Ureter (tissue), 1 donor: ENCODE results near the gene CD40. TPM values are rescaled to one million over a fixed set of nuclear protein-coding genes. Genes with fewer than 3 reads are reported as not detected.

Source experiments
- DNase-seq: peaks from one replicate; pipeline ENCODE4 v3.0.0-alpha.2; 2020; ENCODE audit warnings: low spot score
- total RNA-seq: library from RNA; stranded (reverse); gene quantifications from one replicate; pipeline ENCODE4 v1.2.4, GENCODE V29; 2023
- donor health status: DM: yes; HTN: yes; CAD: no.

CD40 gene
- total RNA-seq, 1 donor from 2014 or later: 29.0 TPM

DNA sequence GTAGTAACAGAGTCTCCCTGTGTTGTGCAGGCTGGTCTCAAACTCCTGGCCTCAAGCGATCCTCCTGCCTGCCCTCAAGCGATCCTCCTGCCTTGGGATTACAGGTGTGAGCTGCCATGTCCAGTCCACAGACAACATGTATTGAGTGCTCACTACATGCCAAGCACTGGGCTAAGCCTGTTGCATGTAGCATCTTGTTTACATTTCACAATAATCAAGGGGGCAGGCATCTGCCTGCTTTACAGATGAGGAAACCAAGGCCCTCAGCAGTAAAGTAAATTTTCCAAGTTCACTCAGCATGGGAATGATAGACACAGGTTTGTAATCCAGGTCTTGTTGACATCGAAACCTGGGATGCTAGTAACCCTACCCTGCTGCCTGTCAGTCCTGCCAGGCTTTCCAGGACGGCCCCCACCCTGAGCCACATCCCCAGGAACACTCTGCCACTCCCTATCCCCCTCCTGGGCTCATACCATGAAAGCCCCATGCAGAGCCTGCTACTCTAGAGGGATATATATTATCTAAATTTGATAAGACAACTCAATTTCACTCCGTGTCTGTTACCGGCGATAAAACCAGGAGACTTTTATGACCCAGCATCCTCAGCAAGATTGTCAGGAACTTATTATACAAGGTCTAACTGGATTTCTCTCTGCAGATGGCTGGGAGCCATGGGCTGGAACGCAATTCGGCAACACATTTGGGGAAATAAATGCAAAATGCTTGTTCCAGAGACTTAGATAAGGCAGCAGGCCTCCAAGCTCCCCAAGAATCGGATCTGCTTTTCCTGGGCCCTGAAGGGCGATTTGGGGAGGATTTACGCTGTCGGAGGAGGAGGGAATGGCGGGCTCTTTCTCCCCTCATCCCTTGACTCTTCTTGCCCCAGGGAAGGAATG lies 30.4 kb downstream of the CD40 start:
- DNase-seq: no peak

DNA sequence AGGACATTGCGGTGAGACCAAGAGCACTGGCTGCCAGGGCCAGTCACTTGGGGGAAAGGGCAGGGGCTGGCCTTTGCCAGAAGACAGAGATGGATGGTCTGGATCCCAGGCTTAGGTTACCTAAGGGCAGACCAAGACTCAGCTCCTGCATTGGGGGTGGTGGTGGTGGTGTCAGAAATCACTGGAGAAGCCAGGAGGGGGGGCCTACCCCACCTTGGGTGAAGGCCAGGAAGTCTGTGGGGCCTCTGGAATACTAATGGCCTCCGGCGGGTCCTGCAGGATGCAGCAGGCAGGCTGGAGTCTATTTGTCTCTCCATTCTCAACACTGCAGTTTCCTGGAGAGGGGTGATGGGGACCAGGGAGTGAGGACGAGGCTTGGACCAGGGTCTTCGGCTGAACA lies 32.8 kb downstream of the CD40 start:
- no peak for DNase-seq

DNA sequence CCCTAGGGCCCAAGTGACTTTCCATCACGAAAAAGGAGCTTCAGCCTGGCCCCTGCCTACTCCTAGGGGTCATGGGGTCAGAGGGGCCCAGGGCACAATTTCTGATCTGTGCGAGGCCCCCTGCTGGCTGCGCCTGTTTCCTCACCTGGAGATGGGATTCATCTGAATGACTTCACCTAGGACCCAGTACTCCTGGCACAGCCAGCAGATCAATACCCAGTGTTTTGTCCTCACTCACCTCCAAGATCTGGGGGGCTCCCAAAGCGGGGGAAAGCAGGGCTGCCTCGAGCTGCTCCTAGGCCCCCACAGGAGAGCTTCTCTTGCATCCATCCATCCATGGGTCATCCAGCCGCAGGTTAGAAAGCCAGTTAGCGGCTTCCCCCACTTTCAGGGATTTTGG lies 33.8 kb downstream of the CD40 start:
- DNase-seq: no peak

- DNase-seq: no peak
Measured at GRCh38 chr20:46152824-46153586, 34.9 kb downstream of the CD40 start.

DNA sequence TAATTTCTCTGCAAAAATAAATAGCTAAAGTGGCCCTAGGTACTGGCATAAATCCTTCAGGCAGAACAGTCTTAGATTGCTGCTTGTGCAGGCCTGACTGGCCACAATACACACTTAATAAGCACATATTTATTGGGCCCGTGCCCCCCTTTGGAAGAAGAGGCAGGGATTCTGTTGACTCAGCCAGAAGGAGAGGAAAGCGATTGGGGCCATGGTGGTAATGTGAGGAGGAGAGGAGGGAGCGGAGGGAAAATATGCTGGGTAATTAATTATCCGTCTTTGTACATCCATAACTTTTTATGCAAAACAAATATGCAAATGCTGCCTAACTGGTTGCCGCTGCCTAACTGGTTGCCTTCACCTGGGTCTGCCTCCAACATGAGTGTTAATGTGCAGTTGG lies 36.2 kb downstream of the CD40 start:
- DNase-seq: no peak

GRCh38 chr20:46154796-46155195 lies 36.7 kb downstream of the CD40 start:
- DNase-seq: no peak

DNA sequence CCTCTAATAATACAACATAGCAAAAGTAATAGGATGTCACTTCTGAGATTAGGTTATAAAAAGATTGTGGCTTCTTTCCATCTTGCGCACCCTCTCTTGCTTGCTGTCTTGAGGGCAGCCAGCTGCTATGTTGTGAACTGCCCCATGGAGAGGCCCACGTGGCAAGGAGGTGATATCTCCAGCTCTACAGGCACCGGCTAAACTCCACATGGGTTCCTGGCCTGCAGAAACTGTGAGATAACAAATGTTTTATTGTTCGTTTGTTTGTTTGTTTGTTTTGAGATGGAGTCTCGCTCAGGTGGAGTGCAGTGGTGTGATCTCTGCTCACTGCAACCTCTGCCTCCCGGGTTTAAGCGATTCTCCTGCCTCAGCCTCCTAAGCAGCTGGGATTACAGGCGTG lies 38.0 kb downstream of the CD40 start:
- no peak for DNase-seq

- DNase-seq: no peak
Measured at GRCh38 chr20:46157076-46157592, 39.0 kb downstream of the CD40 start.

DNA sequence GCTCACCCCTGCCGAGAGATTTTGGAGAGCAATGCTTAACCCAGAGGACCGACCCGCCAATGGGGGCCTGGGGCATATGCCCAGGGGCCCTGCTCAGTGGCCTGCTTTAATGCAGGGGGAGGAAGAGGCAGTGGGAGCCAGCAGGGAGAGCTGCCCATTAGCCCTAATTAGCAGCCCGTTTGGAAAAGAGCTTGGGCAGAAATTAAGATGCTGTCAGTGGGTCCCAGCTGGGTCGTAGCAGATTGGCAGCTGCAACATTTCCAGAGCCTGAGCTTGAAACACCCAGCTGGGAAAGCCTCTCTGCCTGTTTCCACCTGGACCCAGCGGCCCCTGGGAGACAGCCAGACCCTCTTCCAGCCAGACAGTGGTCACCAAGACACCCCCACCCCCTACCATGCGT lies 39.5 kb downstream of the CD40 start:
- DNase-seq: no peak

- DNase-seq: no peak
Measured at GRCh38 chr20:46158476-46158987, 40.4 kb downstream of the CD40 start.

DNA sequence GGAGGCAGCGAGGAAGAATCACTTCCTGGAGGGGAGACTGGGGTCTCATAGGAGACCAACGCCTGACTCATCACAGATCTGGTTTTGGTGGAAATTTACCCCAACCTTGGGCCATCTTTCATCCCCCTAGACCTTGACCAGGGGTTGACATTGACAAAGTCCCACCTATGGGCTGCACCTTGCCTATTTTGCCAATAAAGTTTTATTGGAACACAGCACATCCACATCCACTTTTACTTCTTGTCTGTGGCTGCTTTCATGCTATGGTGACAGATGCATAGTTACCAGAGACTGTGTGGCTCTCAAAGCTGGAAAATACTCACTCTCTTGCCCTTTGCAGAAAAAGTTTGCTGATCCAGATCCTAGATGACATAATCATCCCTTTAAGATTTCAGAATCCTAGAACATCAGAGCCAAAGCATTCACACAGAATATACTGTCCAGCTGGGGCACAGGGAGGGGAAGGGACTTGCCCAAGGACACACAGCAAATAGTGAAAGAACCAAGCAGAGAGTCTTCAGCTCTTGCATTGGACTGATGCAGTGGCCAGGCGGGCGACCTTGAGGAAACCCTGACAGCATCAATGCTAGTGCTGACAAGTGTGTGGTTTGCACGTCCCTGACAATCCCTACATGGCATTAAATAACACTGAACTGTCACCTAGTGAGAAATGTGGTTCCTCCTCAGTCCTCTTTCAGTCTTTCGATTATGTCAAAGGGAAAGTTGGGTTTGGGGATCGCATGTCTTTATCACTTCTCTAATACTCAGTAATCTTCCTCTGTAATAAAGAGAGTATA lies 41.2 kb downstream of the CD40 start:
- no peak for DNase-seq

- no peak for DNase-seq
Measured at GRCh38 chr20:46160661-46161060, 42.5 kb downstream of the CD40 start.

- no peak for DNase-seq
Measured at GRCh38 chr20:46161921-46162320, 43.8 kb downstream of the CD40 start.

- no peak for DNase-seq
Measured at GRCh38 chr20:46164254-46164653, 46.1 kb downstream of the CD40 start.

GRCh38 chr20:46167080-46167479 lies 49.0 kb downstream of the CD40 start:
- no peak for DNase-seq

DNA sequence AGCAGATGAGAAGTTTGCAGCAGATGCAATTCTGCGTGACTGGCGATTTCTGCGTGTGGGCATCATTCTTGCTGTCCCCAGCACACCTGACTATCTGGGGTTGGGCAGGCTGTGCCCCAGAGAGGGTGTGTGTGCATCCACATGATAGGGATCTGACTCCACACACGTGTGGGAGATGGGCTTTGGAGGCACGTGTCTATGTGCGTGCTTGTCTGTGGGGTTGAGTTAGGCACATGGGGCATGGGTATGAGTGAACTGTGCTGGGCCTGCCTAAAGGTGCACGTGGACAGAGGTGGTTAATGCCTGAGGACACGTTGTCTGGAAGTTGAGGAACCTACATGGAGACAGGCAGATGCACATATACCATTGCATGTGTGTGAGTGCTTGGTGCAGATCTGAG lies 50.3 kb downstream of the CD40 start:
- no peak for DNase-seq

DNA sequence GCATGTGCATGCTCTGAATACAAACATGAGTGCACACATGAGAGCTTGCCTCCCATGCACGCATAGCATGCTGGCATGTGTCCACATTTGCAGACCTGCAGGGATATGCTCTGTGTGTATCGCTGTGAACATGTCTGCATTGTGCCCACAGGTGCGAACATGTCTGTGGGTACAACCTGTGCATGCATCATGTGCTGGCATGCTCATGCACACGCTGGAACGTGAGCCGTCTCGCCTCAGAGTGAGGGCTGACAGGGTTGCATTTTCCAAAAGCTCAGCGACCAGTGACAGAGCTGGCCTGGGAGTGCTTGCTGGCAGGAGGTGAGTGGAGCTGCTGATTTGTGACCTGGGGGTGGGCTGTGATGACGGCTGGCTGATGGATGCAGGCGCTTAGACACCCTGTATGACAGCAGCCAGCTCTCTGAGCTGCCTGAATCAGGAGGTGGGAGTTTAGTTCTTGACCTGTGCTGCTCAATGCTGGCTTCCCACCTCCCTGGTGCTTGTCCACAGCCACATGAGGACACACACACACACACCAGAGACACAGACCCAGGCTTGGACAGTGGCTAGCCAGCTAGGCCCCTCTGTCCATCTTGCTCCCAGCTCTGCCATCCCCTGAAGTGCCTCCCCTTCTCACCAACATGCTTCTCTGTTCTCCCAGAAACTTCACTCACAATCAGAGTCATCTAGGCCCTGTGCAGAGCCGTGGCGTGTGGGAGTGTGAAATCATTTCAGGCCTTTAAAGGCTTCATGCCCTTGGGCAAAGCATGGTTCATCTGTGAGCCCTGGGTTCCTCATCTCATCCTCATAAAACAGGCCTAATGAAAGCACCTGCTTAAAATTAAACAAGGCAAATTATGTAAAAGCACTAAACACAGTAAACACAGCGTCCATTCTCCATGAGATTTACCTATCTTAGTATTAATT lies 51.4 kb downstream of the CD40 start:
- DNase-seq: no peak

- no peak for DNase-seq
Measured at GRCh38 chr20:46171476-46171875, 53.4 kb downstream of the CD40 start.

GRCh38 chr20:46171909-46172308 lies 53.8 kb downstream of the CD40 start:
- DNase-seq: no peak

GRCh38 chr20:46172455-46172854 lies 54.3 kb downstream of the CD40 start:
- no peak for DNase-seq
